ENCODE measurements around the gene POU2F1. TPM values are rescaled to one million over a fixed set of nuclear protein-coding genes. Genes with fewer than 3 reads are reported as not detected.

POU2F1 gene
- total RNA-seq, 4 donors from 2014 or later = 8.7 to 34.0 (median 9.6) TPM

DNA sequence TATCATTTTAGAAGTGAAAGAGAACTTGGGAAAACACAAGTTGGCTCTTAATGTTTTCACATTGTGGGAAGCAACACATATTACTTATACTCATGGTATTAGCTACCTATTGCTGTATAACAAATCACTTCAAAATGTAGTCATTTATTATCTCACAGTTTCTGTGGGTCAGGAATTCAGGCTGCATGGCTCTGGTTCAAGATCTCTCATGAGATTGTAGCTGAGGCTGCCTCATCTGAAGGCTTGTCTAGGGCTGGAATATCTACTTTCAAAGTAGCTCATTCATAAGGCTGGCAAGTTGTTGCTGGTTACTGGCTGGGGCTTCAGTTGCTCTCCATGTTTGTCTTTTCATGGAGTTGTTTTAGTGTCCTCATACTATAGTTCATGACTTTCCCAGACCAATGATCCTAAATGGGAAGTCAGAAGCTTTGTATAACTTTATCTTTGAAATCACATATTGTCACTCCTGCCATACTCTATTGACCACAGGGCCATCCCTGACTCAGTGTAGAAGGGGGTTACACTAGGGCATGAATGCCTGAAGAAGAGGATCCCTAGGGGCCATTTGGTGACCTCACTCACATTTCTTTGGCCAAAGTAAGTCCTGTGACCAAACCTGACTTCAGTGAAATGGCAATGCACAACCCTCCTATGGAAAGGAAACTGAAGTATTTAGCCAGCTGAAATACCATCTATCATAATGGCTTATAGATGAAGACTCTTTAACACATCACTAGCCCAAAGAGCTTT, 37.9 kb upstream of the POU2F1 start:
- no peak overlapping the region for H3K4me3 ChIP-seq (ENCODE audit: low read depth, poor library complexity, severe bottlenecking)
- intact Hi-C loops (cut with DNase I; ENCODE audit: low total_unique reads) = no loop called here
- DNase-seq (ENCODE audit: low spot score in 2 of 2) = no peak
- TF ChIP-seq CTCF (IDR thresholded peaks at IDR 0.05) (no peak), POLR2A (IDR thresholded peaks at IDR 0.05) (no peak)

- 78% methylated on average over 2 of the region's 2 CpGs for WGBS, 2 donors
- no peak for DNase-seq (ENCODE audit: low spot score in 2 of 2)
- intact Hi-C loops (cut with DNase I; ENCODE audit: low total_unique reads) = no loop called here
- TF ChIP-seq POLR2A (IDR thresholded peaks at IDR 0.05) (no peak), CTCF (IDR thresholded peaks at IDR 0.05) (no peak)
- H3K4me3 ChIP-seq (ENCODE audit: low read depth, poor library complexity, severe bottlenecking) = no peak overlapping the region
These were observed 36.6 kb upstream of the POU2F1 start for GRCh38 chr1:167184081-167184480.

DNA sequence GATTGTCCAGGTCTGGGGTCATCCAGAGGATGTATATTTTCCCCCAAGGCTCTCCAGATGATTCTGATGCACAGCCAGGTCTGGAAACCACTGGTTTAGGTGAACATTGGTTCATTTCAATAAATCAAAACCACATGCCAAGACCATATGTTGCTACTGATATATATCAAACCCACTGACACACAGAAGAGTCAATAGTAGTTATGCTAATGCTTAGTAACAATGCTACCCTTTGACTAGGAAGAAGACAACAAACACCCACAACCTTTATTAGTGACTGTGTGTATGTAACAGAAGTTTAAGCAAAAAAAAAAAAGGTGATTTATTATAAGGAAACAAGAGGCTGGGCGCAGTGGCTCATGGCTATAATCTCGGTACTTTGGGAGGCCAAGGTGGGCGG, 35.6 kb upstream of the POU2F1 start:
- intact Hi-C loops (cut with DNase I; ENCODE audit: low total_unique reads) = no loop called here
- WGBS, 2 donors = 83 to 84% methylated on average over 3 of the region's 3 CpGs
- no peak for TF ChIP-seq POLR2A (IDR thresholded peaks at IDR 0.05)
- DNase-seq (ENCODE audit: low spot score in 2 of 2) = no peak
- H3K4me3 ChIP-seq (ENCODE audit: low read depth, poor library complexity, severe bottlenecking) = no peak overlapping the region

DNA sequence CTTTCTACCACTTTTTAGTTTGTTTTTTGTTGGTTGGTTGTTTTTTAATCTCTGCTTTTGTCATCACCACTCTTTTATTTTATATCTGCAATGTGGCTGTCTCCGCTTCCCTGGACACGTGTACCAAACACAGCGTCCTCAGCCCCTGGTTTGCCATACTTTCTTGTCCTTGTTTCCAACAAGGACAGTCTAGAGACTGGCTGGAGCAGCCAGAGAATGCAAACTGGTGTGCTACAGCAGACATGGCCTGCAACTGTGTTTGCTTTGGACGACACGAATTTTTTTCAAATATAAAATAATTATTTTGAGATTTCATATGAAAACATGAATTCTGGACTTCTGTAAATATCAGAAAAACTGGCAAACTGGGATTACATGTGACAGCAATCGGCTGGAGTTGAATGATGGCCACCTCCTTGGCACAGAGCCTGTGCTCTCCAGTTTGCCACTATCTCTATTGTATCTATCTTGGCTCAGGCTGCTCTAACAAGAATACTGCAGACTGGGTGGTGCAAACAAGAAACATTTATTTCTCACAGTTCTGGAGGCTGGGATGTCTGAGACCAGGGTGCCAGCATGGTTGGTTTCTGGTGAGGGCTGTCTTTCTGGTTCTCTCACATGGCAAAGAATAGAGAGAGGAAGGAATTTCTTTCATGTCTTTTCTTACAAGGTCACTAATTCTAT, 34.6 kb upstream of the POU2F1 start:
- DNase-seq (ENCODE audit: low spot score in 2 of 2) = no peak
- 76 to 78% methylated on average over 6 of the region's 6 CpGs for WGBS, 2 donors
- intact Hi-C loops (cut with DNase I; ENCODE audit: low total_unique reads) = no loop called here
- no peak overlapping the region for H3K4me3 ChIP-seq (ENCODE audit: low read depth, poor library complexity, severe bottlenecking)
- no peak for TF ChIP-seq CTCF (IDR thresholded peaks at IDR 0.05)
- no peak for TF ChIP-seq POLR2A (IDR thresholded peaks at IDR 0.05)

DNA sequence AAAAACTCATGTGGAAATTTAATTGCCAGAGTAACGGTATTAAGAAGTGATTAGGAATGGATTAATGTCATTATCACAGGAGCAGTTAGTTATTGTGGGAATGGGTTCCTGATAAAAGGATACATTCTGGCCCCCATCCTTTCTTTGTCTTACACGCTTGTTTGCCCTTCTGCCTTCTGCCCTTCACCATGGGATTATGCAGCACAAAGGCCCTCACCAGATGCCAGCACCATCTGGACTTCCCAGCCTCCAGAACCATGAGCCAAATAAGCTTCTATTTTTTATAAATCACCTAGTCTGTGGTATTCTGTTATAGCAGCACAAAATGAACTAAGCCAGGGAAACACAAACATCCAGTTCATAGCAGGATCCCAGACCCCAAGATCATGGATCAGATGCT, 33.9 kb upstream of the POU2F1 start:
- no peak overlapping the region for H3K4me3 ChIP-seq (ENCODE audit: low read depth, poor library complexity, severe bottlenecking)
- DNase-seq (ENCODE audit: low spot score in 2 of 2) = no peak
- TF ChIP-seq CTCF (IDR thresholded peaks at IDR 0.05) (no peak), POLR2A (IDR thresholded peaks at IDR 0.05) (no peak)
- WGBS, 2 donors = 88 to 92% methylated on average over 2 of the region's 2 CpGs
- intact Hi-C loops (cut with DNase I; ENCODE audit: low total_unique reads) = no loop called here

GRCh38 chr1:167190747-167191237, 29.9 kb upstream of the POU2F1 start:
- TF ChIP-seq POLR2A (IDR thresholded peaks at IDR 0.05) (no peak), CTCF (IDR thresholded peaks at IDR 0.05) (no peak)
- no peak overlapping the region for H3K4me3 ChIP-seq (ENCODE audit: low read depth, poor library complexity, severe bottlenecking)
- no peak for DNase-seq (ENCODE audit: low spot score in 2 of 2)
- WGBS, 2 donors = 79 to 82% methylated on average over 9 of the region's 9 CpGs
- intact Hi-C loops (cut with DNase I; ENCODE audit: low total_unique reads) = no loop called here

Data from lower leg skin (tissue), 4 donors.